GM19035 (cell line): ENCODE measurements around the gene ZNF429.
A peak's percentile ranks its signal among the peaks of the same experiment; 100 is the strongest.
"Not testable (repeated sequence)": the region's sequence is repeated elsewhere in the genome, so short reads cannot be mapped to it uniquely, and the experiment has no call there.

Experiments
- ATAC-seq: cut with Tn5 transposase; IDR thresholded peaks from one replicate; pipeline ENCODE4 v1.9.1; 2021; ENCODE audit not compliant: unreplicated experiment

ZNF429 gene

DNA sequence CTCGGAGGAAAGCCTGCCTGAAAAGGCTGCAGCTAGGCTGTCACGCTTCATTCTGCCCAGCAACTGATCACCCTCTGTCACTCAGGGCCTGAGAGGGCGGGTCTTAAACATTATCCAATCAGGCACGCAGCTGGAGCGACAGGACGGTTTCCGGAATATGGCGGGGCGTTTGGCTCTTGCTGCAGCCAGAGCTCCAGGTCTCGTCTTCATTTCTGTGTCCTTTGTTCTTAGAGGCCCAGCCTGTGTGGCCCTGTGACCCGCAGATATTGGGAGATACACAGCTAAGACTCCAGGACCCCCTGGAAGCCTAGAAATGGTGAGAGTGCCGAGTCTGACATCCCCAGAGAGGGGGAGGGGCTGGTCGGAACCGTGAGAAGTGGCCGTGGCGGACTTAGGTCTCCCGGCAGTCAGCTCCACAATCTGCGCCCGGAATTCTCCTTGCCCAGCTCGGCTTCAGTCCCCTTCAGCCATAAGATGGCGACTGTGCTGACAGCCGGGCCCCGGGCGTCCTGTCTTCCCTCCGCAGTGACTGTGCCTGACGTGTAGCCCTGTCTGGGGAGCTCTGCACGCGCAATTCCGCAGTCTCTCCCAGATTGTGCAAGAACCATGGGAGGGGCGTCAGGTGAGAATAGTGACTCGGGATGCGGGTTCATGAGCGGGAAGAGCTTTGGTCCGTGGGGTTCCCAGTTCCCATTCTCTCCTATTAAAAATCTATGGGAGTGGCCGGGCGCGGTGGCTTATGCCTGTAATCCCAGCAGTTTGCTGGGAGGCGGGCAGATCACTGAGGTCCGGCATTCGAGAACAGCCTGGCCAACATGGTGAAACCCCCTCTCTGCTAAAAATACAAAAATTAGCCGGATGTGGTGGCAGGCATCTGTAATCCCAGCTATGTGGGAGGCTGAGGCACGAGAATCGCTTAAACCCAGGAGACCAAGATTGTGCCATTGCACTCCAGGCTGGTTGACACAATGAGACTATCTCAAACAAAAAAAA is at the start of gene ZNF429:
Gene ZNF429 (plus strand): TSS at position 144 of the 993 bp plus-strand sequence. CDS start 170 bp downstream, at position 314.
- peak; percentile 100 for ATAC-seq

DNA sequence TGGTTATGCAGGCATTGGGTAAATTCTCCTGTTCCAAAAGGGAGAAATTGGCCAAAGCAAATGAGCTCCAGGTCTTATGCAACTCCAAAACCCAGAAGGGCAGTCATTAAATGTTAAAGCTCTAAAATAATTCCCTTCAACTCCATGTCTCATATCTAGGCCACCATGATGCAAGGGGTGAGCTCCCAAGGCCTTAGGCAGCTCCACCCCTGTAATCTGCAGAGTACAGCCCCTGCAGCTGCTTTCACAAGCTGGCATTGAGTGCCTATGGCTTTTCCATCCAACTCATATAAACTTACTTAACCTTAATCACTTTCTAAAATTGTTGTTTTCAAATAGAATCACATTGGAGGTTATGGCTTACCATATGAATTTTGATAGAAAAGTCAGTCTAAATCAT is 44.7 kb upstream of the ZNF429 start:
- ATAC-seq, result no peak

- no peak for ATAC-seq
These were observed 42.9 kb upstream of the ZNF429 start for GRCh38 chr19:21462540-21462939.

- ATAC-seq, result no peak
These were observed 41.8 kb upstream of the ZNF429 start for GRCh38 chr19:21463449-21464105.

DNA sequence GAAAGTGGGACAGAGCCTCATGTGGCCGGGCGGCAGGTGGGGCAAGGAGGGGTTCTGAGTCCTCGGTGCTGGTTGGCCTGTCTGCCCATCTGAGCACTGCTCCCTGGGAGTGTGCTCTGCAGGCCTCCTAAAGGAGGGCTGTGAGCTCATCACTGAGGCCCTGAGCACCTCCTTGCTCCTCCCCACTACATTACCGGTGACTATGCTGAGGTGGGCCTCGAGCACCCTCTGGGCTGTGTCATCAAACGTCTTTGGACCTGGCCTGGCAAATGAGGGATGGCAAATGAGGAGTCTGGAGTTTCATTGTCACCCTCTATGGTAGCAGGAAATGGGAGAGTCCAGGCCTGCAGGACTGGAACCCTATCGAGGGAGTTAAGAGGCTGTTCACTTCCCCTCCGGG is 38.8 kb upstream of the ZNF429 start:
- ATAC-seq, result no peak

DNA sequence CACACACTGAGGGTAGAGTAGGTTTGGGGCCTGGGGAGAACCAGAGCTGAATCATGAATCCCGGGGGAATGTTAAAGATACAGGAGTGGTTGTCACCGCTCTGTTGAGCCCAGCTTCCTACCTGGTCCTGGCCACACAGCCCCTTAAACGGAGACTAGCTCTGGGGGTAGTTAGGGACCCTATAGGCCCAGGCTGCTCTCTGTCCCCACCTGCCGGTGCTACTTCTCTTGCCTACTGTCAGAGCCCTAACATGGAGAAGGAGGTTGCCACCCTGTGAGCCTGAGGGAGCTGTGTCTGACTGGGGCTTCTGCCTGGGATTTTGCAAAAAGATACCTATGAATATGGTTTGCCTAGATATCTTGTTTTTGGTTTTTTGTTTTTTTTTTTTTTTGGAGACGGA is 36.6 kb upstream of the ZNF429 start:
- ATAC-seq, result no peak

- ATAC-seq, result no peak
These were observed 32.9 kb upstream of the ZNF429 start for GRCh38 chr19:21472507-21472906.

DNA sequence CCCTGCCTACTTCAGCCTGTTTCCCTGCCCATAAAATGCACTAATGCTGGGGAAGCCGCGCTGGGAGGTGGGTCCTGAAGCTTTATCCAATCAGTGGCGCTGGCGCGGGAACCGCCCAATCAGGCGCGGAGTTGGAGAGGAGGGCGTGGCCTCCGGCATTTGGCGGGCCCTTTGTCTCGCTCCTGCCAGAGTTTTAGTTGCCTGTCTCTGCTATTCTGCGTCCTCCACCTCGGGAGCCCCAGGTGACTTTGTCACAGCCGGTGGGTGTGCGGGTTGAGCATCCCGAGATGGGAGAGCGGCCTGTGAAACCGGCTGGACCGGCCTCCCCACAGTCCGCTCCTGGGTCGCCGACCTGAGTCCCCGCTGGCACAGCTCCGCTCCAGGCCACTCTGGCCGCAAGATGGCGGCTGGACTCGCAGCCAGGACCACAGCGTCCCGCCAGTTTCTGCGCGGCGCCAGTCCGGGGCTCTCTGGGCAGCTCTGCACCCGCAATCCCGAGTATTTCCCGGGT is 30.7 kb upstream of the ZNF429 start:
- no peak for ATAC-seq

DNA sequence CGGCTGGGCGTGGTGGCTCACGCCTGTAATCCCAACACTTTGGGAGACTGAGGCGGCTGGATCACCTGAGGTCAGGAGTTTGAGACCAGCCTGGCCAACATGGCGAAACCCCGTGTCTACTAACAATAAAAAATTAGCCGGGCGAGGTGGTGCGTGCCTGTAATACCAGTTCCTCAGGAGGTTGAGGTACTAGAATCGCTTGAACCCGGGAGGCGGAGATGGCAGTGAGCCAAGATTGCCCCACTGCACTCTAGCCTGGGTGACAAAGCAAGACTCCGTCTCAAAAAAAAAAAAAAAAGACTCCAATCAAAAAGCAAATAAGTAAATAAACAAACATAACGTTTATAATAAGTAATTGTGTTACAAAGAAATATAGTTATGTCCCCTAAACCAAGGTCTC is 23.0 kb upstream of the ZNF429 start:
- ATAC-seq, result not testable (repeated sequence)

DNA sequence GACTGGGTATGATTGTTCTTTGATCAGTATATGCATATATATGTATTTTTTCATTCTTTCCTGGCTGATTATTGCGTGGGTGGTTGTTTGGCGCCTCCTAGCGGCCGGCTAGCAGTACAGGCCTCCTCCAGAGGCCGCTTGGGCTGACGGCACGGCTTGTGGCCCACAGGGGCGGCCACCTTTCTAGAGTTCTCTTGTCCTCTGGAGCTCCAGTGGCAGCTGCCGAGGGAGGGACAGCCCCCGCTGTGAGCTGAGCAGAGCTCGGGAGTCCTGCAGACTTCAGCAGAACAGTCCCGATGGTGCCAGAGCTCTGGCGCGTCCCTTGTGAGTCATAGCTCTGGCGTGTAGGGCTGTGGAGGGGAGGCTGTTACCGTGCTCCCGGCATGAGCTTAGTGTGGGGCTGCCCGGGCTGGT is 22.5 kb upstream of the ZNF429 start:
- ATAC-seq, result no peak

DNA sequence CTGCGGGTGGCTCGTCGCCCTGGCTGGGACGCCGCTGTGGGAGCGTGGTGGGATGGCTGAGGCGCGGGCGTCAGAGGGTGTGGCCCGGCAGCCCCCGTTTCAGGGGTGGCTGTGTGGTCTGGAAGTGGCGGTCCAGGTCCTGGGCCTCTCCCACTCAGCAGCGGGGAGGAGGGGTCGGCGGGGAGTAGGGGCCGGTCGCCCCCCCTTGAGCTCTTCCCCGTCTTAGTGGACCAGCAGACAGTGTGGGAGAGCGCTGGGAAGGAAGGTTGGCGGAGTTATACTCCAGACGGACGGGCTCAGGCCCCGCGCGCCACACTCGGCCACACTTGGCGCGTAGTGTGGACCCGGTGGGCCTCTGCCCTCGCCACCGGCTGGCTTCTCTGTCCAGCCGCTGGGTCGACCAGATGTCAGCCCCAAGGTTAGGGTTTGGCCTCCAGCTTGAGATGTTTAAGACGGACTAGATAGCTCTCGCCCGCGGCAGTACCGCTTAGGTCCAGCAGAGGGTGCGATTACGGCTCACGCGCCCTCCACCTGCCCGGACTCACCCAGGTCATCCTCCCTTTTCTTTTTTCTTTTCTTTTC is 21.7 kb upstream of the ZNF429 start:
- ATAC-seq, result no peak

DNA sequence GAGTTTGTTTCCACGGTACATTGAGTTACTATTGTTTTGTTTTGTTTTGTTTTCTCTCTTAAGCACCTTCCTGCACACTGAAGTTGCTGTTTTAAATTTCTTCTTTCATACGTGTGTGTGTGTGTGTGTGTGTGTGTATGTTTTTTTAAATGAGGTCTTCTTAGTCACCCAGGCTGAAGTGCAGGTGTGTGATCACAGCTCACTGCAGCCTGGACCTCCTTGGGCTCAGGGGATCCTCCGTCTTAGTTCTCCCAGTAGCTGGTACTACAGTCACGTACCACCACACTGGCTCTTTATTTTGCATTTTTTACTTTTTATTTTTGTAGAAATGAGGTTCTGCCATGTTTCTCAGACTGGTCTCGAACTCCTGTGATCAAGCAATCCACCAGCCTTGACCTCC is 20.8 kb upstream of the ZNF429 start:
- no peak for ATAC-seq

DNA sequence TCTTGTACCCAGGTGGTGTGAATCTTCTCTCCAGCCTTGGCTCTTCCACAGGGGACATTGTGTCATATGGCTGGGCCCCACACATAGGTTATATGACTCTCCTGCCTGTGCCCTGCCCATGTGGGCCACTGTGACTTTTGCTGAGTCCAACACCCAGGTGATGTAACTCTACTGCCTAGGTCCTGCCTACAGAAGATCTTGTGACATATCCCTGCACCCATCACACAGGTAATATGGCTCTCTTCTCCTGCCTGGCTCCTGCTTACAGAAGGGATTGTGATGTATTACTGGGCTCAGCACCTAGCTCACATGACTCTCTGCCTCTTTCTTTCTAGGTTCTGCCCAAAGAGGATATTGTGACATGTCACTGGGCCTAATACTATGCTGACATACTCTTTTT is 19.5 kb upstream of the ZNF429 start:
- no peak for ATAC-seq

GRCh38 chr19:21487969-21488368 is 17.4 kb upstream of the ZNF429 start:
- no peak for ATAC-seq

DNA sequence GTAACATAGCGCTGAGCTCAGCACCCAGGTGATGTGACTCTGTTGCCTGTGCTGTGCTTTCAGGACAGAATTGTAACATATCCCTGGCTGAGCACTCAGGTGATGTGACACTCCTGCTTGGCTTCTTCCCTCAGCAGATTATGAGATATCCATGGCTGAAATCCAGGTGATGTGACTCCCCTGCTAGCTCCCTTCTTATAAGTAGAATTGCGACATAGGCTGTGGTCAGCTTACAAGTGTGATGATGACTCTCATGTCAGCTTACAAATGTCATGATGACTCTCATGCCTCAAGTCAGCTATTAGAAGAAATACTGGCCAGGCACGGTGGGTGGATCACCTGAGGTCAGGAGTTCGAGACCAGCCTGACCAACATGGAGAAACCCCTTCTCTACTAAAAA is 14.3 kb upstream of the ZNF429 start:
- ATAC-seq, result no peak

DNA sequence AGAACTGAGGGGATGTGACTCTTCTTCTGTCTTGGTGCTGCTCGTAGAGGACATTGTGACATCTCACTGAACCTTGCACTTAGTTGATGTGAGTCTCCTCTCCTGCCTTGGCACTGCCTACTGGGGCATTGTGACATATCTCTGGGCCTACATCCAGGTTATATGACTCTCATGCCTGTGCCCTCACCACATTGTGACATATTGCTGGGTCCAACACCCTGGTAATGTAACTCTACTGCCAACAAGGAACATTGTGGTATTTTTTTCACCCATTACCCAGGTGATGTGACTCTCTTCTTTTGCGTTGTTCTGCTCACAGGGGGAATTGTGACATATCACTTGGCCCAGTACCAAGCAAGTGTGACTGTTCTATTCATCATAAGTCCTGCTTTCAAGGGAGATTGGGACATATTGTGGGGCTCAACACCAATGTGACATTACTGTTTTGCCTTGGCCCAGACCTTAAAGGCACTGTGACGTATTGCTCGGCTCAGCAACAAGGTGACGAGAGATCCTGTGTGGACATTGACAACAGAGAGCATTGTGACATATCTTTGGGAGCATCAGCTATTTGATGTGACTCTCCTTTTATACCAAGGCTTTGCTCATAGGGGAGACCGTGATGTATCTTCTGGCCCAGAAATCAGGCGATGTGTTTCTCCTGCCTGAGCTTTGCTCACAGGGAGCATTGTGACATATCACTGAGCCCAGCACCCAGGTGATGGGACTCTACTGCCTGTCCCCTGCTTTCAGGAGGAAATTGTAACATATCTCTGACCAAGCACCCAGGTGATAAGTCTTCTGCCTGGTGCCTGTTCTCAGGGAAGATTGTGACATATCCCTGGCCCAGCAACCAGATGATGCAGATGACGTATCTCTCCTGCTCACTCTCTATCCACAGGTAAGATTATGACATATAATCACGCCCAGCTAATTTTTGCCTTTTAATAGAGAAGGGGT is 12.2 kb upstream of the ZNF429 start:
- no peak for ATAC-seq

DNA sequence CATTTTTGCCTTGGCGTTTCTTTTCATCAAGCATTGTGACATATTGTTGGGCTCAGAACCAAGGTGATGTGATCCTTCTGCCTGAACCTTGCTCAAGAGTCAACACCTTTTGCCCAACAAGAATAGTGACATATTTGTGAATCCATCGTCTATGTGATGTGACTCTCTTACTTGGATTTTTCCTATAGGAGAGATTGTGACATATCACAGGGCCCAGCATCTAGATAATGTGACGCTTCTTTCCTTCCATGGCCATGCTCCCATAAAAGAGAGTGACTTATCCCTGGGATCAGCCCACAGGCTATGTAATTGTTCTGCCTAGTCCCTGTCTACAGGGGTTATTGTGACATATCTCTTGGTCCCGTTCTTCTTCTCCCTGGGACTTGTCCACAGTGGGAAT is 8.5 kb upstream of the ZNF429 start:
- ATAC-seq, result no peak

DNA sequence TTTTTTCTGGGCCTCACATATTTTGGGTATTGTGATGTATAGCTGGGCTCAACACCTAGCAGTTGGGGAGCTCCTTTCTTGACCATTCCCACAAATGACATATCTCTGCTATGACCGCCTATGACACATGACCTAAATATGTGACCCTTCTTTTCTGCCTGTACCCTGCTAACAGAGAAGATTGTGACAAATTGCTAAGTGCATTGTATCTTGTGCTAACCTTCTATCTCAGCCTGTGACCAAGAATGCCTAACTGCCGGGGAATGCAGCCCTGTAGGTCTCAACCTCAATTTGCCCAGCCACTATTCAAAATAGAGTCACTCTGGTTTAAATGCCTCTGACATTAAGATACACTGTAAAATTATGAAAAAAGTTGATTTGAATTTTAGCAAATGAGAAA is 6.8 kb upstream of the ZNF429 start:
- ATAC-seq, result no peak

DNA sequence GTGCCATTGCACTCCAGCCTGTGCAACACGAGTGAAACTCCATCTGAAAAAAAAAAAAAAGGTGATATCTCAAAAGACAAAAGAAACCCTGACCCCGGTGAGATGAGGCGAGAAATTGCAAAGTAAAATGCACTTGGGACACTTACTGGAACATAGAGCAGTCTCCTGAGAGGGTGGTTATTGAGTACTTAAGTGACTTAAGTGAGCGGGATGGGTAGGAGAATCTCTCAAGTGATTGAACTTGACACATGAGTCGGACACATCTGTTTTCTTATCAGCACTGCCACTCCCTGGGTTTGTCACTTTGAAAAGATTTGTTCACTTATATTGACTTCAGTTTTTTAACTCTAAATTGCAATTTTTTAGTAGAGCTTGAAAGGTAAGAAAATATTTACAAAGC is 2.8 kb downstream of the ZNF429 start:
- no peak for ATAC-seq

- not testable (repeated sequence) for ATAC-seq
These were observed 5.7 kb downstream of the ZNF429 start for GRCh38 chr19:21511058-21511457.
